Esophagus squamous epithelium (tissue), 5 donors: ENCODE results near the gene ZNF143. TPM values are rescaled to one million over a fixed set of nuclear protein-coding genes. Genes with fewer than 3 reads are reported as not detected.

ENCODE experiments used
- DNase-seq: peaks from one replicate; lab custom pipeline; 2025; lab: John Stamatoyannopoulos, UW
- H3K27ac ChIP-seq, 4 donors: fragments of 200-600 bp; sonication (generic); one replicate each; pipeline ENCODE4 v1.5.1; 2016 to 2019; ENCODE audit warnings: mild to moderate bottlenecking in 1 of 4
- H3K27me3 ChIP-seq, 4 donors: fragments of 200-600 bp; sonication (generic); 1 replicate in 3 of 4; 2 replicates in 1 of 4; pipeline versions ENCODE4 v1.5.1 to v1.6.0; 2017 to 2021; ENCODE audit warnings: antibody characterized with exemption in 1 of 4
- H3K36me3 ChIP-seq, 3 donors: fragments of 200-600 bp; sonication (generic); one replicate each; pipeline ENCODE4 v1.5.1; 2016 to 2019
- H3K4me1 ChIP-seq, 3 donors: fragments of 200-600 bp; sonication (generic); one replicate each; pipeline ENCODE4 v1.5.1; 2017 to 2019
- H3K4me3 ChIP-seq, 4 donors: fragments of 200-600 bp; sonication (generic); 1 replicate in 3 of 4; 2 replicates in 1 of 4; pipeline ENCODE4 v1.5.1; 2016 to 2019; ENCODE audit warnings: mild to moderate bottlenecking in 2 of 4, moderate library complexity in 1 of 4
- H3K9me3 ChIP-seq, 3 donors: fragments of 200-600 bp; sonication (generic); one replicate each; pipeline ENCODE4 v1.5.1; 2016 to 2019
- CTCF ChIP-seq, 6 experiments: fragments of 450-650 bp in 4 of 6; fragments of 200-600 bp in 2 of 6; sonication (generic) in 2 of 6; IDR thresholded peaks; one replicate each; pipeline ENCODE4 v1.5.1; 2016 to 2019; ENCODE audit warnings: antibody characterized with exemption in 6 of 6, mild to moderate bottlenecking in 4 of 6, moderate library complexity in 4 of 6
- POLR2A ChIP-seq, 4 donors: fragments of 450-650 bp; IDR thresholded peaks; one replicate each; pipeline ENCODE4 v1.6.1; 2017; ENCODE audit warnings: antibody characterized with exemption in 4 of 4, mild to moderate bottlenecking in 4 of 4, moderate library complexity in 3 of 4
- WGBS, 2 donors: methylation state at CpG; one replicate each; pipeline ENCODE4 v1.1.5; 2018; 5-methylcytosine and 5-hydroxymethylcytosine counted together
- intact Hi-C: fragments of 100-400 bp; cut with DNase I; formaldehyde crosslinking; loops from one replicate; pipeline ENCODE4 v1.15.0; 2022
- total RNA-seq, 4 donors: library from RNA; depleted of rRNA; stranded (reverse); fragments of >200 nt; gene quantifications; one replicate each; pipeline ENCODE4 v1.1.0, GENCODE V29; 2016
- donor health status: DM: yes; HTN: yes; CAD: no.

The ZNF143 gene
- total RNA-seq, 4 donors from 2014 or later, result 9.7 to 26.1 (median 16.6) TPM

- Histone ChIP-seq H3K27me3 (no peaks in the 10 kb centered on the region), H3K4me1 (no peaks in the 10 kb centered on the region), H3K36me3 (peaks cover 0 to 87% (median 8%) of the 10 kb centered on the region in 3 donors), H3K4me3 (no peak overlapping the region), H3K27ac (no peak overlapping the region), H3K9me3 (no peaks in the 10 kb centered on the region)
- TF ChIP-seq POLR2A (IDR thresholded peaks at IDR 0.05), result no peak
- no peak for DNase-seq
- intact Hi-C loops, result no loop called here
- WGBS, 2 donors, result 69 to 76% methylated on average over 3 of the region's 3 CpGs
Measured at GRCh38 chr11:9489080-9489765, 28.4 kb downstream of the ZNF143 start.

GRCh38 chr11:9490376-9490775, 29.6 kb downstream of the ZNF143 start:
- TF ChIP-seq POLR2A (IDR thresholded peaks at IDR 0.05) (no peak), CTCF (IDR thresholded peaks at IDR 0.05) (no peak)
- Histone ChIP-seq H3K36me3 (peaks cover 0 to 87% (median 11%) of the 10 kb centered on the region in 3 donors), H3K27me3 (no peaks in the 10 kb centered on the region), H3K27ac (no peak overlapping the region), H3K4me1 (no peaks in the 10 kb centered on the region), H3K9me3 (no peaks in the 10 kb centered on the region), H3K4me3 (no peak overlapping the region)
- WGBS, 2 donors, result 85 to 97% methylated on average over 3 of the region's 3 CpGs
- no peak for DNase-seq
- intact Hi-C loops, result no loop called here

GRCh38 chr11:9493492-9493891, 32.7 kb downstream of the ZNF143 start:
- 26 to 28% methylated on average over 1 of the region's 1 CpG for WGBS, 2 donors
- intact Hi-C loops, result no loop called here
- H3K4me1 ChIP-seq, result no peaks in the 10 kb centered on the region
- H3K36me3 ChIP-seq, result peaks cover 0 to 89% (median 16%) of the 10 kb centered on the region in 3 donors
- H3K27me3 ChIP-seq, result no peaks in the 10 kb centered on the region
- no peak overlapping the region for H3K4me3 ChIP-seq
- H3K27ac ChIP-seq, result no peak overlapping the region
- no peak for DNase-seq
- H3K9me3 ChIP-seq, result no peaks in the 10 kb centered on the region
- TF ChIP-seq POLR2A (IDR thresholded peaks at IDR 0.05) (no peak), CTCF (IDR thresholded peaks at IDR 0.05) (no peak)

- no peak overlapping the region for H3K4me3 ChIP-seq
- H3K9me3 ChIP-seq, result no peaks in the 10 kb centered on the region
- H3K27ac ChIP-seq, result no peak overlapping the region
- intact Hi-C loops, result no loop called here
- H3K36me3 ChIP-seq, result peaks cover 0 to 94% (median 16%) of the 10 kb centered on the region in 3 donors
- 87 to 97% methylated on average over 3 of the region's 3 CpGs for WGBS, 2 donors
- TF ChIP-seq POLR2A (IDR thresholded peaks at IDR 0.05) (no peak), CTCF (IDR thresholded peaks at IDR 0.05) (no peak)
- DNase-seq, result no peak
- no peaks in the 10 kb centered on the region for H3K27me3 ChIP-seq
- no peaks in the 10 kb centered on the region for H3K4me1 ChIP-seq
Measured at GRCh38 chr11:9494316-9494715, 33.5 kb downstream of the ZNF143 start.

- Histone ChIP-seq H3K36me3 (peaks cover 0 to 94% (median 20%) of the 10 kb centered on the region in 3 donors), H3K27ac (no peak overlapping the region), H3K4me3 (no peak overlapping the region), H3K9me3 (no peaks in the 10 kb centered on the region), H3K27me3 (no peaks in the 10 kb centered on the region), H3K4me1 (no peaks in the 10 kb centered on the region)
- TF ChIP-seq CTCF (IDR thresholded peaks at IDR 0.05) (no peak), POLR2A (IDR thresholded peaks at IDR 0.05) (no peak)
- WGBS, 2 donors, result 80 to 85% methylated on average over 6 of the region's 6 CpGs
- DNase-seq, result no peak
- intact Hi-C loops, result no loop called here
Measured at GRCh38 chr11:9495803-9496514, 35.1 kb downstream of the ZNF143 start.
